HG03175 (cell line): ENCODE measurements around the gene ERBB4.
A peak's percentile ranks its signal among the peaks of the same experiment; 100 is the strongest.

Source experiments
- ATAC-seq: cut with Tn5 transposase; IDR thresholded peaks from one replicate; pipeline ENCODE4 v1.9.1; 2021; ENCODE audit warnings: mild to moderate bottlenecking, moderate library complexity; ENCODE audit not compliant: unreplicated experiment

Gene ERBB4

GRCh38 chr2:211846714-211847113, 691.9 kb downstream of the ERBB4 start:
- no peak for ATAC-seq

- no peak for ATAC-seq
Measured at GRCh38 chr2:211846036-211846400, 692.6 kb downstream of the ERBB4 start.

DNA sequence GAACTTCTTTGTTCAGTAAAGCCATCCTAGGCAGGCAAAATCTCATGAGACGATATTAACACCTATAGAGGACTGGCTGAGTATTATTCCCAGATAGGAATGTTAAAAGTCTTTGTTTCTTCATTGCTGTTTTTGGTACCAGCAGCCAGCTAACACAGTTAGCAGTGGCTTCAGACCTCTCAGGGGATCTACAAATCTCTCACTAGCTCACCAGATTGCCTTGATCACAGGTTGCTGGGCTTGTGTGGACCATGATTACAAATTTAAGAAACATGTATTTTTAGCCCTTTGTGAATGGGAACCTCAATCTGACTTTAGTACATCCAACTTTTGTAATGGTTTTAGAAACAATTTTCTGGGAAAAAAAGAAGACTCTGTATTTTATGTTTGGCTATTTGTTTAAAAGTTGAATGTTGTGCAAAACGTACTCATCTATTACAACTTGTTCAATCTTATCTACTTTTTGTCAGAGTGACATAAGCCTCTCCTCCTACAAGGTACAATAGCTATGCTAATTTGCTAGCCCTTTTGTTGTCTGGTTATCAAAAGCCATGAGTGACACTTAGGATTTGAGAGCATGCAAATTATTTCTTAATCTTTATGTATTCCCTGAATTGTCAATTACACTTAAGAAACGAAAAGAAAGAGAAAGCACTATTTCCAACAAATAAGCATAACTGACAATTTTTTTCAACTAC, 693.1 kb downstream of the ERBB4 start:
- ATAC-seq: no peak

GRCh38 chr2:211837706-211838105, 700.9 kb downstream of the ERBB4 start:
- no peak for ATAC-seq

DNA sequence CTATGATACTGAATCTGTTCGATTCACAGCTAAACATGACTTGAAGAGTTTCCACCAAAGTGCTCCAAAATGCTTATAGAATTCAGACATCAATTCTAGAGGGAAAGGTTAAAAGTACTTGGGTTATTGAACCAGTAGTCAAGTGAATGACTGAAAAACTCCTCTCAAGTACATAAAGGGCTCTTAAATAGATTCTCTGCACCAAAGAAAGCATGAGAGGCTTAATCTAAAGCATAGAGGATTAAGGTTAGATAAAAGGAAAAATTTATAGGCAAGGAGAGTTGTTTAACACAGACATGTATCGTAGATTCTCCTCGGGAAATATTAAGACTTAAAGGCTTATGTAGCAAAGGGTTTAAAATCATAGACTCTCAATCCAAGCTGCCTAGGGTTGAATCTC, 701.4 kb downstream of the ERBB4 start:
- no peak for ATAC-seq

- peak; percentile 11 for ATAC-seq
Measured at GRCh38 chr2:211836409-211836808, 702.2 kb downstream of the ERBB4 start.

DNA sequence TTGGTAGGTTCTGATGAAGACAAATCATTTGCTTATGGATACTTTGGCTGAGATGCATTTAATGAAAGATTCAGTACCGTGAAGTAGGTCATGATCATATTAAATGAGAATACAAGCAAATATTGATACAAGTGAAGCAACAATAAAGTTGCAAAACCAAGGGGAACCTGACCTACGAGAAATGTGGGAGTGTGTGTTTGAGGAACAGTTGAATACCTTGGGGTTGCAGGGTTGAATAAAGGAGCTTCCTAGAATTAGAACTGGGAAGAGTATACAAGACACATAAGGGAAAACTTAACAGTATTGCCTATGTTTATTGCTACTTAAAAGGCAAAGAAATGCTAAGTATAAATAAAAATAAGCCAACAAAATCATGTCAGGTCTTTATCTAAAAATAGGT, 702.9 kb downstream of the ERBB4 start:
- no peak for ATAC-seq

- ATAC-seq: no peak
Measured at GRCh38 chr2:211833582-211834279, 704.9 kb downstream of the ERBB4 start.

DNA sequence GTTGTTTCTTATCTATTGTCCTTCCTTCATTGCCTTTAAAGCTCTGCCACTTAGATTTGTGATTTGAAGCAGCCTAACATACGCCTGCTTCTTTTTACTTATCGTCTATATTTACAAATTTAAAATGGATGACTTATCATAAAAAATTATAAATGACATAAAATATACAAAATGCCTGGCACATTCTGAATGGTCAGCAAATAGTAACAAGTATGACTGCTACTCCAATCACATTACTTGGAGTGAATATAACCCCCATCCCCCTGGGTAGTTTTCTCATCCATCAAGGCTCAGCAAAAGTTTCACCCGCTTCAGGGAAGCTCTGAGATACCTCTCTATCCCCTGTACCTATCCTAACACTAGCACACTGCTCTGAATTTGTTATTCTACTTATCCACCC, 708.9 kb downstream of the ERBB4 start:
- ATAC-seq: no peak

- no peak for ATAC-seq
Measured at GRCh38 chr2:211823886-211824479, 714.6 kb downstream of the ERBB4 start.

DNA sequence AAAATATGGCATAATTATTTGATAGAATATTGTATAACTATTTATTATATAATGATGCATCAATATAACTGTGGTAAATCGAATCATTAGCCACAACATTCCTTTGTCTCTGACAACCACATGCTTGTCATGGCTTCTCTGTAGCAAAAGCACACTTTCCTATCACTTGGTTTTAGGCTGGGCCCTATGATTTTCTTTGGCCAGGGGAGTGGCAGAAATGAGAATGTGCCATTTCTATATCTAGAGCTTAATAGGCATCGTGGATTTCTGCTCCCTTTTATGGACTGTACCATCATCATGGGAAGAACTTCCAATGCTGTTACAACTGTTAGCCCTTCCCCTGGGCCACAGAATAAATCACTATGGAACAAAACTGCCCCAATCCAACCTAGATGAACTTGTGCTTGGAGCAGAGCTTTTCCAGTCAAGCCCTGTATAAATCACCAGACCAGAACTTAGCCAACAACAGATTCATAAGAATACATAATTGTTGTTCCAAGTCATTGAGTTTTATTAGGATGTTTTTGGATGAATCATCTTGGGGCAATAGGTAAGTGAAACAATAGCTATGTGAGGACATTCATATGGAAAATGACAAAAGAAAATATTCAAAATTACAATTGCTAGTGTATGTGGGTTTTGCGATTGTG, 715.8 kb downstream of the ERBB4 start:
- no peak for ATAC-seq

DNA sequence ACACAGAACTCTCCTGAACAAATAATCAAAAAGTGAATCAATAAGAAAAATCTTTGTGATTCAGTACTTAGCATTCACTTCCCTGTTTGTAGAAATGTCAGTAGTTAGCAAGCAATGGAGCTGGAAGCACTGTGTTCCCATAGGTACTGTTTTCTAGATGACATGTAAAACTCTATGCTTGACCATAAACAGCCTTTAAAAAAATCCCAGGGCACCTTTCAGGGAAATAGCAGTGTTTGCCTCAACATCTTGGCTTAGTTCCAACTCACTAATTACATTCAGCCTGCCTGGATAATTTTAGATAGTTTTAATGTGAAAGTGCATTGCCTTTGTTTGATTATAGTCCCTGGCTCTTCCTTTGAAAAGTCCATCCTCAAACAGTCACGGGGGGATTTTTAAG, 721.8 kb downstream of the ERBB4 start:
- no peak for ATAC-seq

GRCh38 chr2:211812587-211812986, 726.0 kb downstream of the ERBB4 start:
- ATAC-seq: no peak

- ATAC-seq: no peak
Measured at GRCh38 chr2:211802666-211803065, 735.9 kb downstream of the ERBB4 start.

DNA sequence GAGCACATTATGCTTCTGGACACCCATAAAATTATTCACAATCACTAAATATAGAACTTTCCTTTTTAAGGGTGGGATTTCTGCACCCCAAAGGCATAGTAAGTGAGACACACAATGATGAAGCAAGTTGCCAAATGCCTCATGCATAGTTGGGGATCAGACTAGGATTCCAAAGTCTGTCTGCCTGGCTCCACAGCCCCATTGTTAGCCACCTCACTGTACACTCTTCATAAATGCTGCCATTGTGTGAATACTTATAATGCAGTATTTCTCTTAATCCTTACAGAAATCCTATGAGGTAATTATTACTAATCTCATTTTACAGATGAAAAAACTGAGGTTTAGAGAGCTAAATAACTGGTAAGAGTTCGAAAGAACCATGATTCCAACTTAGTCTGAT, 738.6 kb downstream of the ERBB4 start:
- ATAC-seq: no peak

DNA sequence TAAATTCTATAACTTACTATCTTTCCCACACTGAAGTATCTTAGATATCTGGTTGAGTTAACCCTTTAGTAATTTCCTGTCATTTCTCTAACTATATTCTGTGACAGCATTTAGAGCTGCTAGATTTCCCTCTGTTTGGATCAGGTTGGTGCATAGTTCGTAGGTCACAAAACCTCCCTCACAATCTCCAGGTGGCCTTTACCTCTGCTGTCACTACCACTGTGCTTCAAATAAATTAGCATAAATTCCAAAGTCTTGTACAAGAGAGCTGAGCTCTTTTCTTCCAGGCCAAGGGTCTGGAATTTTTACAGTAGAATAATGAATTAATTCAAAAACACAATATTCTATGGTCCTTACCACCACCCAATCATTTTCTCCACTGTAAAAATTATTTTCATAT, 739.7 kb downstream of the ERBB4 start:
- no peak for ATAC-seq

GRCh38 chr2:211793690-211794089, 744.9 kb downstream of the ERBB4 start:
- ATAC-seq: no peak

DNA sequence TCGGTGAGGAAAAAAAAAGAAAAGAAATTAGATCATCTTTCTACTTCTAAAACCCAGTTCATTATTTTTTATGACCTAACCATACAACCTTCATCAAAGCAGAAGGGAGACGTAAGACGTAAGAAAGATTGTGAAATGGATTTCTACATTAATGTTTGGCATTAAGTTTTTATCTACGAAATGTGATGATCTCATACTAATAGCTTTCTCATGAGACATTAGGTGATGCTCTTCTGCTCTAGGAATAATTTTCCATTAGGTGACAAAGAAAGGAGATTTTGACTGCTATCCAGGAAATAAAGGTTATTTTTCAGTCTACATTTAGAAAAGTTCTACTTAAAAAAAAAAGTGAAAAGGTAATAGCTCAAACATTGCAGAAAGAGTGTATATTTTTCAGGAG, 748.6 kb downstream of the ERBB4 start:
- no peak for ATAC-seq

- ATAC-seq: no peak
Measured at GRCh38 chr2:211766689-211767088, 771.9 kb downstream of the ERBB4 start.

DNA sequence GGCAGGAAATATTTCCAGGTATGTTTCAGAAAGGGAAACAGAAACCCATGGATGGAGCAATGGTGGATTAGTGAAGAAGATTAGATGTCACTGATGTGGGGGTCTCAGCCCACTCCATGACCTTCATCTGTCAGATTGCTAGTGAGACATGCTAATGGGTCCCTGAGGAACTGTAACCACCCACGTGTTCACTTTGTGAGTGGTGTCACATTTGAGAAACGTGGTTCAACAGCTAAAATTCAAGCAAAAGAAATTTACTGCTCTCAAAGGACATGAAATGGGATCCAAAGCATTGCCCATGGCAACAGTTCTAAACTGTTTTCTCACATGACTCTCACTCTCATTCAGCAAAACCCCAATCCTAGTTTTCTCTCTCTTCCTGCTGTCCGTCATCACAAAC, 776.1 kb downstream of the ERBB4 start:
- no peak for ATAC-seq

GRCh38 chr2:211760103-211760502, 778.5 kb downstream of the ERBB4 start:
- ATAC-seq: no peak

- no peak for ATAC-seq
Measured at GRCh38 chr2:211756266-211756665, 782.3 kb downstream of the ERBB4 start.
